Measurements from ENCODE around the gene NFIA. TPM values are rescaled to one million over a fixed set of nuclear protein-coding genes. Genes with fewer than 3 reads are reported as not detected.

The NFIA gene
- total and polyA plus RNA-seq, 2 of the 13 experiments (the other 11 are each of a cell fraction or from before 2014, with no cell fraction given), result 14.7 to 28.5 TPM

DNA sequence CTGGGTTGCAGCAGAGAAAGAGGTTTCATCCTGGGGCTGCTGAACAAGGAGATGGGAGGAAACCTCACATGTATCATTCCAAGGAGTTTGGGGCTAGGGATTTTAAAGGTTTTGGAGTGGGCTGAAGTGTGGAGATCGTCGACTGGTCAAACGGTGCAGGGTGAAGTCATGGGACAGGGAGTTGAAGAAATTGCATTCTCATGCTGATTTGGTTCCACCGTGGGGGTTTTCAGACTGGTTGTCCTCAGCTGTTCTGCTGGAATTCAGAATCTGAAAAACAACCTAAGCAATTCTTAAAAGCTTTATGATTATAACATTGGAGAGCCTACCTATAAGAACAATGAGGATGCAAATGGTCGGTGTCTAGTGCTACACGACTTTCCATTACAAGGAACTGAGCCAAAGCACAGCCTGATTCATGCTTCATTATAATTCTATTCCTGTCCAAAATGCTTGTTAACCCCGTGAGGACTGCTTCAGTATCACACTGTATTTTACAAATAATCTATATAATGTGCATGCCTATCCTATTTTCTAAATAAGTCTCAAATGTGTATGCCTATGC lies 399.9 kb downstream of the NFIA start:
- H3K4me2 ChIP-seq (ENCODE audit: low read depth, low read length), result no peak overlapping the region
- BruUV-seq (replicated peaks), result no TSS peak
- WGBS (ENCODE audit: low lambda C conversion rate), result 18% methylated on average over 7 of the region's 7 CpGs
- ATAC-seq (no peak), FAIRE-seq (no peak), DNase-seq (ENCODE audit: low spot score) (no peak)
- CTCF ChIA-PET (ENCODE audit: low intra/inter-chr PET ratio, low total read pairs), result no interaction called here
- POLR2A ChIA-PET, result no interaction called here
- no peaks in the 10 kb centered on the region for H3K9me3 ChIP-seq (ENCODE audit: low read length)
- intact Hi-C loops (cut with micrococcal nuclease; ENCODE audit: unreplicated experiment), result no loop called here
- H3K27me3 ChIP-seq (ENCODE audit: control insufficient read depth in 1 of 2, insufficient read depth in 2 of 2, low read length in 2 of 2), result peaks cover 0 to 15% of the 10 kb centered on the region in 2 experiments; a peak in 1 of 5 replicates
- H3K4me3 ChIP-seq (replicated peaks in 1 of 3; ENCODE audit: insufficient read depth in 1 of 3, low read depth in 2 of 3, low read length in 3 of 3), result no peak overlapping the region
- no peaks in the 10 kb centered on the region for H3K79me2 ChIP-seq (ENCODE audit: insufficient read depth, low read length)
- no peak overlapping the region for H3K9ac ChIP-seq (ENCODE audit: insufficient read depth, low read depth, low read length)
- in situ Hi-C loops (cut with HindIII; ENCODE audit: extremely low pct_ligation_motif_present, low pct_unique_long_range_greater_than_20kb), result no loop called here
- no peak overlapping the region for H3K27ac ChIP-seq (ENCODE audit: extremely low read length, insufficient read depth, low read length)
- no peak overlapping the region for H2AFZ ChIP-seq (ENCODE audit: low read length)
- H3K4me1 ChIP-seq (ENCODE audit: insufficient read depth, low read length), result no peaks in the 10 kb centered on the region
- no peak for TF ChIP-seq KDM5B (CRISPR knock-in tag; IDR thresholded peaks at IDR 0.05; ENCODE audit: borderline replicate concordance)
- no peak for TF ChIP-seq ZFP36L1 (CRISPR knock-in tag; IDR thresholded peaks at IDR 0.05)
- no peak for TF ChIP-seq NFE2L1 (CRISPR knock-in tag; IDR thresholded peaks at IDR 0.05; ENCODE audit: borderline replicate concordance)
- no peak for TF ChIP-seq DNMT3B (CRISPR knock-in tag; conservative IDR thresholded peaks at IDR 0.05)
- TF ChIP-seq HMG20A (CRISPR knock-in tag; IDR thresholded peaks at IDR 0.05; ENCODE audit: borderline replicate concordance), result no peak
- TF ChIP-seq NR3C1 (CRISPR knock-in tag; IDR thresholded peaks at IDR 0.05), result no peak
- TF ChIP-seq CCDC6 (CRISPR knock-in tag; IDR thresholded peaks at IDR 0.05), result no peak
- TF ChIP-seq KDM4B (CRISPR knock-in tag; IDR thresholded peaks at IDR 0.05), result no peak
- 0 out of 2 replicates have a peak, but pooled peaks cover 2% of the 10 kb centered on the region for H4K20me1 ChIP-seq (ENCODE audit: insufficient read depth, low read length)
- H3K36me3 ChIP-seq (replicated peaks in 1 of 2; ENCODE audit: control insufficient read depth in 1 of 2, insufficient read depth in 2 of 2, low read length in 2 of 2), result no peaks in the 10 kb centered on the region

DNA sequence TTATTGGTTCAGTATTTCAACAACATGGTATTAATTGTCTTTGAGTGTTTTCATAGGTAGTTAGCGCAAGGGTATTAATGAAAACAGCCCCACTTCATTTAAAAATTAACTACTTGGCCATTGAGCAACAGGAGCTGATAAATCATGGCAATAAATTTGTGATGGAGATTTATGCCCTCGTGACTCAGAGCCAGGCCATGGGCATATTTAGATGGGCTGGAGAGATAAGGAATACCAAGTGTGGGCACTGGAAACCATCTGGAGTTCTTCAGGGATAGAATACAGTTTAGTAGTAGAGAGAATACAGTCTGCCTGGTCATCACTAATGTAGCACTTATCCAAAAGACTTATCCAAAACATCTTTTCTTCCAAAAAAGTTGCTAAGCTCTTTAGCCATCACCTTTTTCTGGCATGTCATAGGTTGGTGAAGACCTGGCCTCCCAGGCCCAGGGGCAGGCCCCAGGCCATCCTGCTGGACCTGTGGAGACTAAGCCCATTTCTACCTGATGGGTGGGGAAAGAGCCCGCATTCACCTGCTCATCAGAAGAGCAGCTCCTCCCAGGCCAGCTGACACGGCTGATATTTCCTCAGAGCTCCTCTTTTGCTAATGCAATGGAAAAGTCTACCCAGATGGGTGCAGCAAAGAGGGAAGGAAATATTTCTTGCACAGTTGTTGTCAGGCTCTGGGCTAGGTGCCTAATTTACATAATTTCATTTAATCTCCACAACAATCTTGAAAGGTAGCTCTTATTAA lies 404.6 kb downstream of the NFIA start:
- no peaks in the 10 kb centered on the region for H4K20me1 ChIP-seq (ENCODE audit: insufficient read depth, low read length)
- in situ Hi-C loops (cut with HindIII; ENCODE audit: extremely low pct_ligation_motif_present, low pct_unique_long_range_greater_than_20kb), result no loop called here
- no peak for DNase-seq (ENCODE audit: low spot score)
- intact Hi-C loops (cut with micrococcal nuclease; ENCODE audit: unreplicated experiment), result no loop called here
- WGBS (ENCODE audit: low lambda C conversion rate), result 26% methylated on average over 3 of the region's 4 CpGs
- H3K36me3 ChIP-seq (replicated peaks in 1 of 2; ENCODE audit: control insufficient read depth in 1 of 2, insufficient read depth in 2 of 2, low read length in 2 of 2), result no peaks in the 10 kb centered on the region
- no peaks in the 10 kb centered on the region for H3K9me3 ChIP-seq (ENCODE audit: low read length)
- H3K27me3 ChIP-seq (ENCODE audit: control insufficient read depth in 1 of 2, insufficient read depth in 2 of 2, low read length in 2 of 2), result peaks cover 0 to 22% of the 10 kb centered on the region in 2 experiments; a peak in 2 of 5 replicates
- H3K4me3 ChIP-seq (replicated peaks in 1 of 3; ENCODE audit: insufficient read depth in 1 of 3, low read depth in 2 of 3, low read length in 3 of 3), result no peak overlapping the region
- CTCF ChIA-PET (ENCODE audit: low intra/inter-chr PET ratio, low total read pairs), result no interaction called here
- H3K4me2 ChIP-seq (ENCODE audit: low read depth, low read length), result no peak overlapping the region
- no peaks in the 10 kb centered on the region for H3K4me1 ChIP-seq (ENCODE audit: insufficient read depth, low read length)
- no peak for ATAC-seq
- BruUV-seq (replicated peaks), result no TSS peak
- no peak overlapping the region for H3K27ac ChIP-seq (ENCODE audit: extremely low read length, insufficient read depth, low read length)
- no peak overlapping the region for H3K9ac ChIP-seq (ENCODE audit: insufficient read depth, low read depth, low read length)
- POLR2A ChIA-PET, result no interaction called here
- no peaks in the 10 kb centered on the region for H3K79me2 ChIP-seq (ENCODE audit: insufficient read depth, low read length)
- no peak for FAIRE-seq
- H2AFZ ChIP-seq (ENCODE audit: low read length), result no peak overlapping the region
- TF ChIP-seq, protein P1, sequence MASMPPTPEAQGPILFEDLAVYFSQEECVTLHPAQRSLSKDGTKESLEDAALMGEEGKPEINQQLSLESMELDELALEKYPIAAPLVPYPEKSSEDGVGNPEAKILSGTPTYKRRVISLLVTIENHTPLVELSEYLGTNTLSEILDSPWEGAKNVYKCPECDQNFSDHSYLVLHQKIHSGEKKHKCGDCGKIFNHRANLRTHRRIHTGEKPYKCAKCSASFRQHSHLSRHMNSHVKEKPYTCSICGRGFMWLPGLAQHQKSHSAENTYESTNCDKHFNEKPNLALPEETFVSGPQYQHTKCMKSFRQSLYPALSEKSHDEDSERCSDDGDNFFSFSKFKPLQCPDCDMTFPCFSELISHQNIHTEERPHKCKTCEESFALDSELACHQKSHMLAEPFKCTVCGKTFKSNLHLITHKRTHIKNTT (CRISPR knock-in tag; IDR thresholded peaks at IDR 0.05), result no peak
- TF ChIP-seq RBAK (CRISPR knock-in tag; IDR thresholded peaks at IDR 0.05), result no peak
- TF ChIP-seq CEBPG (CRISPR knock-in tag; IDR thresholded peaks at IDR 0.05), result no peak
- no peak for TF ChIP-seq REXO4 (CRISPR knock-in tag; IDR thresholded peaks at IDR 0.05; ENCODE audit: borderline replicate concordance)
- no peak for TF ChIP-seq ZSCAN21 (CRISPR knock-in tag; IDR thresholded peaks at IDR 0.05; ENCODE audit: borderline replicate concordance)
- no peak for TF ChIP-seq YEATS2 (CRISPR knock-in tag; IDR thresholded peaks at IDR 0.05; ENCODE audit: borderline replicate concordance)
- no peak for TF ChIP-seq MAFG (CRISPR knock-in tag; IDR thresholded peaks at IDR 0.05)
